Measurements from ENCODE around the gene CDH23. TPM values are rescaled to one million over a fixed set of nuclear protein-coding genes. Genes with fewer than 3 reads are reported as not detected.
A peak's percentile ranks its signal among the peaks of the same experiment; 100 is the strongest.

The CDH23 gene
- polyA plus RNA-seq, 1 donor from 2014 or later = not detected

DNA sequence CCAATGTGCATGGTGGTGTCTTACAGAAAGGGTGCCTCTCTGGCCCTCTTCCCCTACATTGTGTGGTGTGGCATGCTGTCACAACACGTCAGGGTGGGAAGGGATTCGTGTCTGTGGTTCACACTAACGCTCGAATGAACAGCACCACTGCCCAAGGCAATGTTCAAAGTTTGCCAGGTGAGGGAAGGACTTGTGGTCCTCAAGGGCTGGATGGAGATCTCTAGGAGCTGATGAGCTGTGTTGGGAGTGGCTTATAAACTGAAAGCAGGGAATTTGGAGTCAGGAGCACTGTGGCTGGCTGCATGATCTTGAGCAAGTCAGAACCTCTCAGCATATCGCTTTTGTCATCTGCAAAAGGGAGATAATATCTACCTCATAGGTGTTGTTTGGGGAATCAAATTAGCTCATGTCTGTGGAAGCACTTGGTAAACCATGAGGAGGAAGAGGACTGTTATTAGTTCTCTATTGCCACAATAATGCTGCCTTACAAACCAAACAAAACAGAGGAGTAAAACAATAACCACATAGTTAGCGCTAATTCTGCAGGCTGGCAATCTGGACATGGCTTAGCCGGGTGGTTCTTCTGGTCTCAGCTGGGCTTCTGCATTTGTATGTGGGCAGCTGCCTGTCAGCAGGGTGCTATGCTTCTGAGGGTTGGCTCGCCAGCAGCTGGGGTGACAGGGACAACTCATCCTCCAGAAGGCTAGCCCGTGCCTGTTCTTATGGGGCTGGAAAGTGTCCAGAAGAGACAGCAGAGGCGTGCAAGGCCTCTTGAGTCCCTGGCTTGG is 345.8 kb downstream of the CDH23 start:
- H3K27me3 Mint-ChIP-seq = peaks cover 2% of the 10 kb centered on the region
- peak overlapping the region in 1 of 4 donors; percentile 49 for H3K4me3 Mint-ChIP-seq
- peaks cover 25 to 60% (median 52%) of the 10 kb centered on the region in 3 donors for H3K4me1 Mint-ChIP-seq
- H3K27ac Mint-ChIP-seq = peak overlapping the region; percentile 4 to 65 (median 33)
- H3K36me3 Mint-ChIP-seq = no peaks in the 10 kb centered on the region
- H3K9me3 Mint-ChIP-seq = no peaks in the 10 kb centered on the region

DNA sequence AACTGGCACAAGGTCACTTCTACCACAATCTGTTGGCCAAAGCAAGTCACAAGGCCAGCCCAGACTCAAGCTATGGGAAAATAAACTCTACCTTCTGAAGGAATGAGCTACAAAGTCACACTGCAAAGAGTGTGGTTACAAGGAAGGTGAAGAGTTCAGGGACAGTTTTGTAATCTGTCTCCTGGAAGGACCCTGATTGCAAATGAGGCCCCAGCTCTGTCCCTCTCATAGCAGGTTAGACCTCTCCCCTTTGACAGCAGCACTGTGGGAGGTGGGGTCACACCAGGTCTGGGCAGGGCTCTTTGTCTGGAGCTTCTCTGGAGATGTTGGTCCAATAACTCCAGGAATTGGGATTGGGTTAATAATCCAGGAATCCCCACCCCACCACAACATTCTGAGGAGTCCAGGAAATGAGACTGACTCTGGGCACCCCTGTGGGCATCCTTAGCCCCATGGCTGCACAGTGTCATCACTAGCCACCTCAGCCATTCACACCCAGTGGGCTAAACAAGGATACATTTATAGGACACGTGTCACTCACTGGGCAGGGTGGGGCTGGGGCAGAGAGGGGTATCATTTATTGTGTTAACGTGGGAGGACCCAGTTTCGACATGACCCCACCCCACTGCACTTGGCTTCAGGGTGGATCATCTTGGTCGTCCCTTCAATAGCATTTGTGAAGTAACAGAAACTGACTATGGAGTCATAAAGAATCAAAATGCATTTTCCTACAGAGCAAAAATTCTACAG is 346.5 kb downstream of the CDH23 start:
- Mint-ChIP-seq H3K9me3 (no peaks in the 10 kb centered on the region), H3K4me3 (no peak overlapping the region), H3K4me1 (peaks cover 25 to 61% (median 52%) of the 10 kb centered on the region in 3 donors), H3K27ac (peak overlapping the region in 2 of 3 donors; percentile 0 to 28), H3K36me3 (no peaks in the 10 kb centered on the region), H3K27me3 (peaks cover 2% of the 10 kb centered on the region)

DNA sequence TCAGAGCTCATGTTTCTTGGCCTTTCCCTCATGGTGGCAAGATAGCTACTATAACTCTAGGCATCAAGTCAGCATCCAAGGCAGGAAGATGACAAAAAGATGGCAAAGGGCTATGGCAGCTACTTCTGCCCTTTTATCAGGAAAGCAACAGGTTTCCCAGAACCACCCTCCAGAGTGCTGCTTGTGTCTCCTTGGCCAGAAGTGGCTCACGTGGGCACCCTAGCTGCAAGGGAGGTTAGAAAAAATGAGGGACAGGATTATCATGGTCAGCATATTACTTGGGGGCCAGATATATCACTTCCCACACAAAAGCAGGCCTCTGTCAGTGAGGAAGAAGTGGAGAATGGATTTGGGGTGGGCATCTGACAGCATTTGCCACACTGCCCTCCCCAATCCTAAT is 347.1 kb downstream of the CDH23 start:
- Mint-ChIP-seq H3K9me3 (no peaks in the 10 kb centered on the region), H3K4me1 (peaks cover 31 to 67% (median 58%) of the 10 kb centered on the region in 3 donors)

DNA sequence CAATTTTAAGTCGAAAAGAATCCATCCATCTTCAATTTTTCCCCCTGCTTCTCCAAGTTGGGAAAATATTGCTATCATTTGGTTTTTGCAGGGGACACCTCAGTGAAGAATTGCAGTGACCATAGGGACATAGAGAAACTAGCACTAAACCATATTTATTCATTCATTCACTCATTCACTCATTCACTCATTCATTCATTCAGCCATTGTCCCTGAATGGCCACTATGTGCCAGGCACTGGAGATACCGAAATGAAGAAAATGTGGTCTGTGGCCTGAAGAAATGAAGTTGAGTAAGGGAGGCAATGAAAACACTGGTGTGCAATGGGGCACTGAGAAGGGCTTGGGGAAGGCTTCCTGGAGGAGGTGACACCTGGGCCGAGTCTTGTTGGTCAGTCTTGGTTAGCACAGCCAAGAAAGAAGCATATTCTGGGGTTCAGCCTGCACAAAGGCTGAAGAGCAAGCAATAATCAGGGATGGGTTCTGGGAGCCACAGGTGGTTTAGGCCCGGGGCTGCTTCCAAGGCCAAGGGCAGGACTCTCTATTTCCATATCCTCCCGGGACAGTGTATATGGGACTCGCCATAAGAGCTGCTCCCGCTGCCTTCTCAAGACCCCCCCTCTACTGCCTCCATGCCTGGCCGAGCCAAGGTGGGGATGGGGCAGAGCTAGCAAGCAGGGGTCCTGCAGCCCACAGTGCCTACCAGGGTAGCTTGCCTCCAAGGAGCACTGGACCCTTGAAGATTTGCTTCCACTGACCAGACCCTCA is 348.4 kb downstream of the CDH23 start:
- H3K27ac Mint-ChIP-seq = peak overlapping the region; percentile 80 to 91 (median 90)
- peaks cover 39 to 70% (median 60%) of the 10 kb centered on the region in 3 donors for H3K4me1 Mint-ChIP-seq
- H3K9me3 Mint-ChIP-seq = no peaks in the 10 kb centered on the region
- peak overlapping the region in 2 of 4 donors; percentile 61 to 62 for H3K4me3 Mint-ChIP-seq
- H3K36me3 Mint-ChIP-seq = peaks cover 1% of the 10 kb centered on the region
- H3K27me3 Mint-ChIP-seq = peaks cover 3% of the 10 kb centered on the region

More for the DNA sequence above, 347.1 kb downstream of the CDH23 start:
- Mint-ChIP-seq H3K27me3 (peaks cover 2% of the 10 kb centered on the region), H3K4me3 (no peak overlapping the region), H3K27ac (peak overlapping the region in 2 of 3 donors; percentile 28 to 31), H3K36me3 (no peaks in the 10 kb centered on the region)

DNA sequence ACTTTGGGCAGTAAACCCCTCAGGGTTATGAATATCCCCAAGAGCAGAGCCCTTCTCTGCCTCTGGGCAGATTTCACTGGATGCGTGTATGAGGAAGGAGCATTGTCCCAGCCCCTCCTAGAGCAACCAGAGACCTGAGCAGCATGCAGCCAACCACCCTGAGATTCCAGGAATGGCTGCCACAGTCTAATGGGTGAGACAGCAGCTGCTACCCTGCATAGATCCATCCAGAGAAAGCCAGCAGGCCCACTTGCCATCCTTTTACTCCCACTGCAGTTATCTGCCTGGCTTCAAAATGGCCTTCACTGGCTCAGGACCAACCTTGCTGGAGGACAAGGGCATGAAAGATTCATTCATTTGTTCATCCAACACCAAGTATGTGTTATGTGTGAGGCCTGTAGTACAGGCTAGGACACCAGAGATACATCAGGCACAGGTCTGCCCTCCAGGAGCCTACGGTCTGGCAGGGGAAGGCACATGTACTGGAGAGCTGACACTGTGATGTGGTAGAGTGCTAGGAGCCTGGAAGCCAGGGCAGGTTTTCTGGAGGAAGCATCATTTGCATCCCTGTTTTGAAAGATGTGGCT is 349.0 kb downstream of the CDH23 start:
- no peaks in the 10 kb centered on the region for H3K9me3 Mint-ChIP-seq

DNA sequence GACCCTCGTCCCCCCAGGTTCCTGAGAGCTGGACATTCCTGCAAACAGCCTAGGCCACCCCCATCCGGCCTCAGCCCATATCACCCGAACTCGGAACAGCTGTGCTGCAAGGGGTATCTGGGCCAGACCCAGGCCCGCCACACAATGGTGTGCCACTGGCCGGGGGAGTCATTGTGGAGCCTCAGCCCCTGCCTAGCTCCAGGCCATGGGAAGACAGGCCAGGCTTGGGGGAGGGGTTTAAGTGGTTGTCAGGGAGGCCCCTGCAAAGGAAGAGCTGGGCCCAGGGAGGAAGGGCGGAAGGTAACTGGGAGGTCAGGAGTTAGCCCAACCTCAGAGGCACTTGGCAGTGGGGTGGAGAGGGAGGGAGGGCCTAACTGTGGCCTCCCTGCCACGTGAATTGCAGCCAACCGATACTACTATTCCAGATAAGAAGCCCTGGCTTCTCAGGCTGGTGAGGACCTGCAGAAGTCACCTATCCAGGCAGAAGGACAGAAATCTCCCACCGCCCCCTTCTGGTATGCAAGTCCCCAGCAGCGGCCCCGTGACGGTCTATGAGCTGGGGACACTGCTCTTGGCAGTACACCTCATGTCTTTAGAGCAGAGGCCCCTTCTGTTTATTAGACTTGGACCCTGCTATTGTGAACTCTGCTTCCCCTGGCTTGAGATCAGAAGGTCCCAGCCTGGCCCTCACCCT is 349.8 kb downstream of the CDH23 start:
- Mint-ChIP-seq H3K27ac (peak overlapping the region; percentile 90 to 98 (median 91)), H3K4me1 (peaks cover 44 to 67% (median 61%) of the 10 kb centered on the region in 3 donors), H3K4me3 (peak overlapping the region in 2 of 4 donors; percentile 49 to 60), H3K36me3 (peaks cover 4% of the 10 kb centered on the region), H3K9me3 (no peaks in the 10 kb centered on the region), H3K27me3 (peaks cover 1% of the 10 kb centered on the region)

More for the DNA sequence above, 349.0 kb downstream of the CDH23 start:
- peaks cover 4% of the 10 kb centered on the region for H3K36me3 Mint-ChIP-seq
- peaks cover 3% of the 10 kb centered on the region for H3K27me3 Mint-ChIP-seq
- H3K4me3 Mint-ChIP-seq = peak overlapping the region in 2 of 4 donors; percentile 5 to 49
- H3K4me1 Mint-ChIP-seq = peaks cover 42 to 72% (median 62%) of the 10 kb centered on the region in 3 donors
- peak overlapping the region; percentile 80 to 91 (median 90) for H3K27ac Mint-ChIP-seq

DNA sequence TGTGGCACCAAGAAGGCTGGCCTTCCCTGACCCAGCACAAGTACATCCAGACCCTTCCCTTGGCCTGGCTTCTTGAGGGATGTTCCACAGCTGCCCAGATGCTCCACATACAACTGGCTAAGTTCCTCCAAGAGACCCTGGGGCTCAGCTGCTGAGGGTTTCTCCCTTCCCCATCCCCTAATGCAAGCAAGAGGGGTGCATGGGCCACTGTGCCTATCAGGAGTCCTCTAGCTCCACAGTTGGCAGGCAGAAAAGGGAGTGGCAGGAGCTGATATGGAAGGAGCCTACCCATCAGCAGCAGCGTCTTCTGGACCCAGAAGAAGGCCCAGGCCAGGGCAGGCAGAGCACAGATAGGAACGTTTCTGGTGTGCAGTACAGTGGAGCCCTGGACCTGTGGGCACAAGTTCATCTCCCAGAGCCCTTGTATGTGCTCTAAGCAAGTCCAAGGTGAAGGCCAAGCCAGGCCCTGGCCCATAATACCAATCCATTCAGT is 350.4 kb downstream of the CDH23 start:
- peaks cover 46 to 69% (median 63%) of the 10 kb centered on the region in 3 donors for H3K4me1 Mint-ChIP-seq
- peaks cover 6% of the 10 kb centered on the region for H3K36me3 Mint-ChIP-seq
- peak overlapping the region in 2 of 4 donors; percentile 60 to 93 for H3K4me3 Mint-ChIP-seq
- peak overlapping the region; percentile 90 to 98 (median 91) for H3K27ac Mint-ChIP-seq
- H3K9me3 Mint-ChIP-seq = no peaks in the 10 kb centered on the region
- H3K27me3 Mint-ChIP-seq = peaks cover 1% of the 10 kb centered on the region

DNA sequence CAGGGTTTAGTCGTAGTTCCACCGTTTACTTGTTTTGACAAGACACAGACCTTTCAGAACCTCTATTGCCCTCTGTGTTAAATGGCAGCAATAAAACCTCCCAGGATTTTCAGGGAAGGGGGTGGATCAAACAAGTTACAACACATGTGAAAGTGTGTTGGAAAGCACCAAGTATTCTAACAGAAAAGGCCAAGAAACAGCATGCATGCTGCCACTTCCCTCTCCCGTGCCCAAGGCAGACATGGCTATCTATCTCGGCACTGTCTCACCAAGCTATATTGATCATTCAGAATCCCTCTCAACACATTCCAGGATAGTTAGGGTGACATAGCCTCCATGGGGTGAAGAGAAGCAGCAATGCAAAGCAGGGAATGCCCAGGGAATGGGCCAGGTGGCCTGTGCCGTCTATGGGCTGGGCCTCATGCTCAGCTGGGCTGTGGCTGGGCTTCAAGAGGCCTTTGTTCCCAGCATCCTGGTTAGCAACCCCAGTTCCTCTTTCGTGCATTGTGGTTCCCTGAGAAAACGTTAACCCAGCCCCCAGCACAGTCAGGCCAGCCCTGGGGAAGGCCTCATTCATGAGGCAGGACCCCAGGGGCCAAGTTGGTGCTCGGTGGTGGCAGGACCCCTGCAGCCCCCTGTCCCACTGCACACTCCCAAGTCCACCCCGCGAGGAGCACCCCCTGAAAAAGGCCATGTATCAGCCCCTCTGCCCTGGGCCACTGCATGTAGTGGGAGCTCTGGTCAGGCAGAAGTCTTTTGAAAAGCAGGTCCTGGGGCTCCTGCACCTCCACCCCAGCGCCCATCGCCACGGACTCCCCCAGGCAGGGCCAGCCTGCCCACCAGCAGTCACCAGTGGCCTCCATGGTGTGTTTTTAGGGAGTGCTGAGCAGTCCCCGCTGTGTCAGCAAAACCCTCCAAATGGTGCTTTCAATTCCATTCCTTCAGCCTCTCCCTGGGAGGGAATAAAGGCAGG is 351.1 kb downstream of the CDH23 start:
- no peaks in the 10 kb centered on the region for H3K9me3 Mint-ChIP-seq
- H3K36me3 Mint-ChIP-seq = peaks cover 6% of the 10 kb centered on the region
- peaks cover 46 to 71% (median 64%) of the 10 kb centered on the region in 3 donors for H3K4me1 Mint-ChIP-seq
- peak overlapping the region in 3 of 4 donors; percentile 67 to 93 (median 88) for H3K4me3 Mint-ChIP-seq
- H3K27me3 Mint-ChIP-seq = peaks cover 1% of the 10 kb centered on the region
- H3K27ac Mint-ChIP-seq = peak overlapping the region; percentile 90 to 98 (median 97)

DNA sequence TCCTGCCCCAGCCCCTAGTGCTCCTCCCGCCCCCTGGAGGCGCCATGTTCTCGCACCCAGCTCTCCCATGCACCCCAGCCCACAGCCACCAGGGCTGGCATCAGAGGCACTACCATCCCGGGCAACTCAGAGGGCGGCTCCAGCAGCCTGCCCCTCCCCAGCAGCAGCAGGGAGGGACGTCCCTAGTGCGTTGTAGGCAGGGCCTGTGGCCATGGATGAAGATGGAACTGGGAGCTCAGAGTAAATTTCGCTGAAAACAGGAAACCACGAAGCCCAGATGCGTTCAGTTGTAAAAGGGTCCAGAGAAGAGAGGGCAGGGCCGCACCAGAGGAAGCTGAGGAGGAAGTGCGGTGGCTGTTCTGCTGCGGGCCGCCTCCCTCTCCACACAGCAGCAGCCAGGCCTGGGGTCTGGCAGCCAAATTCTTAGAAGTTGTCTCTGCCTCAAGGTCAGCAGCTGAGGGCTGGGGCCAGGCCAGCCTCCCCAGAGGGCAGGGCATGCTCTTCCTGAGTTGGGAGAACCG is 352.0 kb downstream of the CDH23 start:
- H3K27me3 Mint-ChIP-seq = peaks cover 1% of the 10 kb centered on the region
- H3K4me1 Mint-ChIP-seq = peaks cover 55 to 80% (median 73%) of the 10 kb centered on the region in 3 donors
- H3K9me3 Mint-ChIP-seq = no peaks in the 10 kb centered on the region
- peaks cover 6% of the 10 kb centered on the region for H3K36me3 Mint-ChIP-seq
- H3K27ac Mint-ChIP-seq = peak overlapping the region; percentile 90 to 98 (median 97)
- H3K4me3 Mint-ChIP-seq = peak overlapping the region; percentile 35 to 93 (median 78)

DNA sequence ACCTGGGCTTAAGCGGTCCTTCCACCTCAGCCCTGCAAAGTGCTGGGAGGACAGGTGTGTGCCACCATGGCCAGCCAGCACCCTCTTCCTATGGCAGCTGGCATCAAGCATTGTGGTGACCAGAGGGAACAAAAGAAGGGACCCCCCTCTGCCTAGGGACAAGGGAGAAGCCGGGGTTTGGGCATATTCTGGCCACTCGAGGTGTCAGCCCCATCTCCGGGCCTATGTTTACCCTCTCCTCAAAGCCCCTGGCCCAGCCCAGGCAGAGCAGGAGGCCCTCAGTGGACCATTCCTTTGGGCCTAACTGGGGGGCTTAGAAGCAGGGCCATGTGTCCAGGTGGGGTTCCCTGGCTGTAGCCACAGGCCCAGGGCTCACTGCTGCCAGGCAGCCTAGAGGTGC is 352.7 kb downstream of the CDH23 start:
- Mint-ChIP-seq H3K27ac (peak overlapping the region; percentile 90 to 98 (median 97)), H3K27me3 (peaks cover 1% of the 10 kb centered on the region), H3K36me3 (peaks cover 6% of the 10 kb centered on the region), H3K4me3 (peak overlapping the region in 3 of 4 donors; percentile 67 to 93 (median 88)), H3K9me3 (no peaks in the 10 kb centered on the region), H3K4me1 (peaks cover 59 to 87% (median 79%) of the 10 kb centered on the region in 3 donors)

DNA sequence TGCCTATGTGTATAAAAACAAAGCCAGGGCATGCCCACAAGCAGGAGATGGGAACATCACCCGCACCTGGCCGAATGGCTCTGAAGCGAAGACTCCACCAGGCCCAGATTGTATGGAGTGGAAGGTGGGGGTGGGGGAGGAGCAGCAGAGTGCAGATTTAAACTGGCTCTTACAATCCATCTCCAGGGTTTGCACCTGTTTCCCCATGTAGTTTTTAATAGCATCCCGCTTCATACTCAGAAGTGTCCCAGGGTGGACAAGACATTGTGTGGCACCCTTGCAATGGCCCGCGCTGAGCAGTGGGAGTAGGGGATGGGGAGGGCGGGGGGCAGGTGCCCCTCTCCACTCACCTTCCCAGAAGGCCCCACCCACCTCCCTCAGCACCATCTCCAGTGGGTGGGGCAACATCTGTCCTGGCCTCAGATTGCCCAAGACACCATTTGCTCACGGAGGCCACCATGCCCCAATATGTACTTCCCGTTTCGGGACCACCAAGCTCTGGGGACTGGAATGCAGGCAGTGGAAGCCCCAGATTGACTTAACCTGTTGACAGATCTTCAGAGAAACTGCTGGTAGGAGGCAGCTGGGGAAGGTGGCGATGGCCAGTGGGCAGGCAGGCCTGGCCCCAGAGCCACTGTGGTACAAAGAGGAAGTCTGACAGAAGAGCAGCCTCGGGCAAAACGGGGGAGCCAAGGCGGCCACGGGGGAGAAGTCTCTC is 353.6 kb downstream of the CDH23 start:
- Mint-ChIP-seq H3K4me1 (peaks cover 59 to 84% (median 75%) of the 10 kb centered on the region in 3 donors), H3K27me3 (peaks cover 1% of the 10 kb centered on the region), H3K36me3 (peaks cover 6% of the 10 kb centered on the region), H3K4me3 (peak overlapping the region in 3 of 4 donors; percentile 15 to 90 (median 65)), H3K9me3 (no peaks in the 10 kb centered on the region), H3K27ac (peak overlapping the region; percentile 58 to 92 (median 90))

DNA sequence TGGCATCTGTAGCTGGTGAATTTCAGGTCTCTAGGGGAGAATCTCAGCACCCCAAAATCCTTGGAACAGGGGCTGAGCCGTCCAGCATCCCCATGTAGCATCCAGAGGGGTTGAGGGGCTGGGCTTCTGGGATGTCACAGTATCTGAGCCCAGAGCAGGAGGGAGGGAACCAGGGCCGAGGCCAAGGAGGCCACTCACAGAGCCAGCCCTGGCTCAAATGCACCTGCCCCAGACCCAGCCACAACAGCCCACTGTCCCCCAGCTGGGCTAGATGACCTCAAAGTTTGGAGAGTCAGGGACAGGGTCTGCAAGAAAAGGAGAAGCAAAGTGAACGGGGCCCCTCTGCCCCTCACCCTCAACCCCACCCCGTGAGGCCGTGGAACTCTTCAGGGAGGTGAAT is 354.3 kb downstream of the CDH23 start:
- H3K36me3 Mint-ChIP-seq = peaks cover 6% of the 10 kb centered on the region

More for the DNA sequence above, 354.3 kb downstream of the CDH23 start:
- H3K27ac Mint-ChIP-seq = peak overlapping the region; percentile 58 to 92 (median 90)
- H3K4me3 Mint-ChIP-seq = peak overlapping the region in 2 of 4 donors; percentile 65 to 90
- no peaks in the 10 kb centered on the region for H3K9me3 Mint-ChIP-seq
- H3K27me3 Mint-ChIP-seq = peaks cover 1% of the 10 kb centered on the region
- peaks cover 61 to 79% (median 70%) of the 10 kb centered on the region in 3 donors for H3K4me1 Mint-ChIP-seq
